Aortic smooth muscle cell (primary cell): ENCODE measurements around the gene CYCS. TPM values are rescaled to one million over a fixed set of nuclear protein-coding genes. Genes with fewer than 3 reads are reported as not detected.

ENCODE experiments used
- total RNA-seq: library from RNA; depleted of rRNA; stranded (reverse); fragments of >200 nt; gene quantifications from 2 replicates; pipeline ENCODE4 v1.2.3, GENCODE V29; 2014

The CYCS gene
- 32.3 and 37.5 TPM in 2 replicates for total RNA-seq

GRCh38 chr7:25125137-25125946 is at the start of gene CYCS:
Gene CYCS (minus strand): TSS chr7:25125260. CDS start chr7:25124119, 1,141 bp downstream.

Other genes with a start within 250 kb of the CYCS start
- 9.9 and 10.6 TPM in 2 replicates for gene OSBPL3, start 145.1 kb downstream of the CYCS start, total RNA-seq
- gene NPVF, start 103.2 kb upstream of the CYCS start, total RNA-seq, result not detected in 2 replicates